ENCODE measurements around the gene LRPPRC. TPM values are rescaled to one million over a fixed set of nuclear protein-coding genes. Genes with fewer than 3 reads are reported as not detected.

LRPPRC gene
- total and polyA plus RNA-seq, 2 experiments from 2014 or later: 27.7 to 38.0 TPM

DNA sequence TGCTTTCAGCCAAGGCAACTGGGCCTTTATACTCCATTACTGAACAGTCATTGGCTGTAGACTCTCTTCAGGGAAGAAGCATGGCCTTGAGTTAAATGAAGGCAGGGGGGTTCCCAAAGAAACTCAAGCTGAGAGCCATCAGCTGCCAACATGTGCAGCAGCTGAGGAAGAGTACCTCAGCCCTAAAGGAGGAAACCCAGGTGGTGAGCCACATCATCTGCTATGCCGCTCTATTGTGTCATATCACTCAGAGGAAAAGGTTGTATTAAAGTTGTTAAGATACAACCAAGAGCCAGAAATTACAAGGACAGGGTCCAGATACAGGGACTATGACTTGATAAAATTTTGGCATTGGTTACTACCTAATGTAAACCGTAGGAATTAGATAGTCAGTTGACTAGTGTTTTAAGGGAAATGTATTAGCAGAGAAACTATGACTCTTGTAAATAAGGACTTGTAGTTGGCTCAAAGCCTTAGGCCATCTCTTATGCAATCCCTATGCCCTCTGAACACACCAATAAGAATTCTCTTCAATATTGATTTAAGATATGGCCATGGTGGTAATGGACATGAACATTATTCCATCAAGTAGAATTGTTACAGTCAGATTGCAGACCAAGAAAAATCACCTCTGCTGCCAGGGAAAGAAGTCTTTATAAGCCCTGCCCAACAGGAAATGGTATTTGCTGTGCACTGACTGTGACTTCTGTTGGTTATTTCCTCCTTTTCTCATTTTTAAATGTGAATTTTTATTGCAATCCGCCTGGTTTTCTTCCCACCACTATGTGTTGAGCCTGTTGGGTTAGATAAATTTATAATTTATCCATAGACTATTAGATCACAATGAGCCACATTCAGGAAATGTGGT is 9.2 kb upstream of the LRPPRC start:
- no peaks in the 10 kb centered on the region for H3K36me3 ChIP-seq (ENCODE audit: low read depth)
- H3K4me2 ChIP-seq (ENCODE audit: unreplicated experiment): no peak overlapping the region
- no peak overlapping the region for H3K27ac ChIP-seq
- H2AFZ ChIP-seq: no peak overlapping the region
- H3K79me2 ChIP-seq (ENCODE audit: insufficient read depth): no peaks in the 10 kb centered on the region
- H4K20me1 ChIP-seq (ENCODE audit: insufficient read depth): no peaks in the 10 kb centered on the region
- WGBS, 2 experiments (ENCODE audit: low coverage in 1 of 2, low lambda C conversion rate in 2 of 2, missing lambda C conversion rate in 2 of 2): 64 to 68% methylated on average over 3 of the region's 3 CpGs
- H3K9me2 ChIP-seq (ENCODE audit: insufficient read depth): no peaks in the 10 kb centered on the region
- no peak overlapping the region for H3K4me3 ChIP-seq
- peaks cover 7% of the 10 kb centered on the region; the same call in 1 of the 2 replicates for H3K4me1 ChIP-seq (ENCODE audit: insufficient read depth)
- in situ Hi-C loops (cut with MboI): no loop called here
- H3F3A ChIP-seq (ENCODE audit: insufficient read depth): no peaks in the 10 kb centered on the region
- H3K9me3 ChIP-seq (ENCODE audit: low read depth): no peaks in the 10 kb centered on the region
- no peak overlapping the region for H3K9ac ChIP-seq
- no peaks in the 10 kb centered on the region for H3K27me3 ChIP-seq (replicated peaks; ENCODE audit: insufficient read depth)
- peak; percentile 7 for DNase-seq
- TF ChIP-seq EZH2phosphoT487 (IDR thresholded peaks at IDR 0.05; ENCODE audit: insufficient read depth, low read depth) (no peak), EZH2 (IDR thresholded peaks at IDR 0.05; ENCODE audit: insufficient read depth, poor library complexity, severe bottlenecking) (no peak)

DNA sequence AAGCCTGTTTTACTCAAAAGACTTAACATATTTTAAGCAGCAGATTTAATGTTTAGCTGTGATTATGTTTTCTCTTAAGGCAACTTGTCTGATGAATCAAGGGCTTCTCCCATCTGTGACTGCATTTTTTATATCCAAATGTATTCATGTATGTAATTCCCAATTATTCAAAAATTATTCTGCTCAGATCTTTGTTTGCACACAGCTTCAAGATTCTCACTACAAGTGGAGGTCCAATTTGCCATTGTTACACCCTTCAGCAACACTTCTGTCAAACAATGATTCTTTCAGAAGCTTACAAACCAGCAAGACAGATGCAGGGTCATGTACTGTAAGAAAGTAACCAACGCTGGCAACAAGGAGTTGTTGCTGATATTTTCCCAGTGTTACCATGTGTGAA is 5.9 kb upstream of the LRPPRC start:
- DNase-seq: no peak
- H3F3A ChIP-seq (ENCODE audit: insufficient read depth): no peaks in the 10 kb centered on the region
- H3K27me3 ChIP-seq (replicated peaks; ENCODE audit: insufficient read depth): no peaks in the 10 kb centered on the region
- 77 to 92% methylated on average over 1 of the region's 1 CpG for WGBS, 2 experiments (ENCODE audit: low coverage in 1 of 2, low lambda C conversion rate in 2 of 2, missing lambda C conversion rate in 2 of 2)
- in situ Hi-C loops (cut with MboI): no loop called here
- no peaks in the 10 kb centered on the region for H4K20me1 ChIP-seq (ENCODE audit: insufficient read depth)
- TF ChIP-seq EZH2 (IDR thresholded peaks at IDR 0.05; ENCODE audit: insufficient read depth, poor library complexity, severe bottlenecking) (no peak), EZH2phosphoT487 (IDR thresholded peaks at IDR 0.05; ENCODE audit: insufficient read depth, low read depth) (no peak)
- no peak overlapping the region for H3K4me3 ChIP-seq
- H3K9me2 ChIP-seq (ENCODE audit: insufficient read depth): no peaks in the 10 kb centered on the region
- H3K27ac ChIP-seq: no peak overlapping the region
- no peaks in the 10 kb centered on the region for H3K36me3 ChIP-seq (ENCODE audit: low read depth)
- H2AFZ ChIP-seq: no peak overlapping the region
- H3K9me3 ChIP-seq (ENCODE audit: low read depth): no peaks in the 10 kb centered on the region
- no peak overlapping the region for H3K9ac ChIP-seq
- H3K4me1 ChIP-seq (ENCODE audit: insufficient read depth): peaks cover 7% of the 10 kb centered on the region; the same call in 1 of the 2 replicates
- no peaks in the 10 kb centered on the region for H3K79me2 ChIP-seq (ENCODE audit: insufficient read depth)
- no peak overlapping the region for H3K4me2 ChIP-seq (ENCODE audit: unreplicated experiment)

DNA sequence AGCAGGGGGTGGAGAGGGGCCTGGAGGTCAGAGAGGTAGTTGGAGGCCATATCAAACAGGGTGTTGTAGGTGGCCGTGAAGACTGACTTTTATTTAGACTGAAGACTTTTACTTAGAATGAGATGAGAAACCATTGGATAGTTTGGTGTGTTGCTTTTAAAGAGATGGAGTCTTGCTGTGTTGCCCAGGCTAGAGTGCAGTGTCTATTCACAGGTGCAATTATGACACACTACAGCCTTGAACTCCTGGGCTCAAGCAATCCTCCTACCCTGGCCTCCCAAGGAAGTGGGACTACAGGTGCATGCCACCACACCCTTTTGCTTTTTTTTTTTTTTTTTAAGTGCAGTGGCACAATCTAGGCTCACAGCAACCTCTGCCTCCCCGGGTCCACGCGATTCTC is 2.5 kb upstream of the LRPPRC start:
- WGBS, 2 experiments (ENCODE audit: low coverage in 1 of 2, low lambda C conversion rate in 2 of 2, missing lambda C conversion rate in 2 of 2): 79 to 80% methylated on average over 4 of the region's 4 CpGs
- Histone ChIP-seq H3K9me3 (ENCODE audit: low read depth) (no peaks in the 10 kb centered on the region), H4K20me1 (ENCODE audit: insufficient read depth) (no peaks in the 10 kb centered on the region), H3K79me2 (ENCODE audit: insufficient read depth) (peaks cover 26% of the 10 kb centered on the region), H3K27ac (no peak overlapping the region), H3K4me1 (ENCODE audit: insufficient read depth) (peaks cover 13% of the 10 kb centered on the region; the same call in 1 of the 2 replicates), H3K4me2 (ENCODE audit: unreplicated experiment) (no peak overlapping the region), H3K9ac (no peak overlapping the region), H2AFZ (no peak overlapping the region), H3K27me3 (replicated peaks; ENCODE audit: insufficient read depth) (no peaks in the 10 kb centered on the region), H3K4me3 (no peak overlapping the region), H3F3A (ENCODE audit: insufficient read depth) (no peaks in the 10 kb centered on the region), H3K36me3 (ENCODE audit: low read depth) (no peaks in the 10 kb centered on the region), H3K9me2 (ENCODE audit: insufficient read depth) (no peaks in the 10 kb centered on the region)
- no peak for TF ChIP-seq EZH2phosphoT487 (IDR thresholded peaks at IDR 0.05; ENCODE audit: insufficient read depth, low read depth)
- no peak for TF ChIP-seq EZH2 (IDR thresholded peaks at IDR 0.05; ENCODE audit: insufficient read depth, poor library complexity, severe bottlenecking)
- in situ Hi-C loops (cut with MboI): no loop called here
- no peak for DNase-seq

DNA sequence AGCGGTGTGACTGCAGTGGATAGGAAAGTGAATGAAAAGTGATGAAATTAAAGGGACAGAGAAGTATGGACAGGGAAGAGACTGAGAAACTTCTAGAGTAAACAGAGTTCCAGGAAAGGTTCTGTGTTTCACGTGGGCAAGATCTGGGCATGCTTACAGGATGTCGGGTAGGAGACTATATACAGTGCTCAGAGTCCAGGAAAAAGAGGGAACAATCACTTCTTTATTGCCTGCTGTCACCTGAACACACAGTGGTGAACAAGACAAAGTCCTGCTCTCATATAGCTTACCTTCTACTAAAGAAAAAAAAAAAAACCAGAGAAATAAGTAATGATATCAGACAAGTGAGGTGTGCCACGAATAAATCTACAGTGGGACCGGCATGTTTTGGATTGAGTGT is 2.4 kb downstream of the LRPPRC start:
- no peak for DNase-seq
- Histone ChIP-seq H3K4me3 (no peak overlapping the region), H4K20me1 (ENCODE audit: insufficient read depth) (no peaks in the 10 kb centered on the region; the same call in 1 of the 2 replicates), H3F3A (ENCODE audit: insufficient read depth) (0 out of 2 replicates have a peak, but pooled peaks cover 4% of the 10 kb centered on the region), H2AFZ (no peak overlapping the region), H3K27ac (no peak overlapping the region), H3K9ac (no peak overlapping the region), H3K4me2 (ENCODE audit: unreplicated experiment) (peak overlapping the region; percentile 87), H3K36me3 (ENCODE audit: low read depth) (peaks cover 12% of the 10 kb centered on the region; the same call in 1 of the 2 replicates), H3K9me3 (ENCODE audit: low read depth) (no peaks in the 10 kb centered on the region), H3K4me1 (ENCODE audit: insufficient read depth) (peaks cover 13% of the 10 kb centered on the region; the same call in 1 of the 2 replicates), H3K79me2 (ENCODE audit: insufficient read depth) (peaks cover 74% of the 10 kb centered on the region), H3K9me2 (ENCODE audit: insufficient read depth) (no peaks in the 10 kb centered on the region), H3K27me3 (replicated peaks; ENCODE audit: insufficient read depth) (no peaks in the 10 kb centered on the region)
- TF ChIP-seq EZH2phosphoT487 (IDR thresholded peaks at IDR 0.05; ENCODE audit: insufficient read depth, low read depth): no peak
- no peak for TF ChIP-seq EZH2 (IDR thresholded peaks at IDR 0.05; ENCODE audit: insufficient read depth, poor library complexity, severe bottlenecking)
- in situ Hi-C loops (cut with MboI): no loop called here
- 96 to 98% methylated on average over 5 of the region's 5 CpGs for WGBS, 2 experiments (ENCODE audit: low coverage in 1 of 2, low lambda C conversion rate in 2 of 2, missing lambda C conversion rate in 2 of 2)
